Activated T-cell treated with anti-CD3 and anti-CD28 coated beads for 4 hours (primary cell): ENCODE results near the gene RARB.

Experiments
- DNase-seq: peaks from one replicate; pipeline ENCODE4 v3.0.0-alpha.2; 2020

The RARB gene

GRCh38 chr3:25473246-25473645 is 45.2 kb downstream of the RARB start:
- no peak for DNase-seq

GRCh38 chr3:25474052-25474451 is 46.0 kb downstream of the RARB start:
- DNase-seq: no peak

- no peak for DNase-seq
These were observed 48.6 kb downstream of the RARB start for GRCh38 chr3:25476639-25477038.

- no peak for DNase-seq
These were observed 50.2 kb downstream of the RARB start for GRCh38 chr3:25478211-25478757.

- DNase-seq: no peak
These were observed 51.1 kb downstream of the RARB start for GRCh38 chr3:25478964-25479726.

- no peak for DNase-seq
These were observed 51.6 kb downstream of the RARB start for GRCh38 chr3:25479727-25480010.

GRCh38 chr3:25480811-25481210 is 52.7 kb downstream of the RARB start:
- no peak for DNase-seq

GRCh38 chr3:25481386-25481785 is 53.3 kb downstream of the RARB start:
- DNase-seq: no peak

GRCh38 chr3:25483456-25483855 is 55.4 kb downstream of the RARB start:
- DNase-seq: no peak

- DNase-seq: no peak
These were observed 57.6 kb downstream of the RARB start for GRCh38 chr3:25485673-25486072.

GRCh38 chr3:25486932-25487331 is 58.9 kb downstream of the RARB start:
- DNase-seq: no peak

GRCh38 chr3:25489858-25490593 is 62.0 kb downstream of the RARB start:
- no peak for DNase-seq

- DNase-seq: no peak
These were observed 65.2 kb downstream of the RARB start for GRCh38 chr3:25493246-25493645.

- no peak for DNase-seq
These were observed 65.7 kb downstream of the RARB start for GRCh38 chr3:25493786-25494185.

- no peak for DNase-seq
These were observed 67.2 kb downstream of the RARB start for GRCh38 chr3:25495304-25495703.

GRCh38 chr3:25495726-25496253 is 67.7 kb downstream of the RARB start:
- no peak for DNase-seq

GRCh38 chr3:25497096-25497495 is 69.0 kb downstream of the RARB start:
- DNase-seq: no peak

GRCh38 chr3:25500706-25501210 is 72.7 kb downstream of the RARB start:
- no peak for DNase-seq

GRCh38 chr3:25502233-25502632 is 74.2 kb downstream of the RARB start:
- no peak for DNase-seq

GRCh38 chr3:25503898-25504301 is 75.8 kb downstream of the RARB start:
- DNase-seq: no peak

GRCh38 chr3:25505581-25505980 is 77.5 kb downstream of the RARB start:
- no peak for DNase-seq

- DNase-seq: no peak
These were observed 79.7 kb downstream of the RARB start for GRCh38 chr3:25507811-25508210.

GRCh38 chr3:25508433-25508832 is 80.4 kb downstream of the RARB start:
- DNase-seq: no peak

- DNase-seq: no peak
These were observed 80.8 kb downstream of the RARB start for GRCh38 chr3:25508901-25509300.
